ENCODE results near the gene WNT9B. TPM values are rescaled to one million over a fixed set of nuclear protein-coding genes. Genes with fewer than 3 reads are reported as not detected.

WNT9B gene
- polyA plus RNA-seq, 10 donors, result 0.04 to 0.27 (median 0.13) TPM; not detected in 4

DNA sequence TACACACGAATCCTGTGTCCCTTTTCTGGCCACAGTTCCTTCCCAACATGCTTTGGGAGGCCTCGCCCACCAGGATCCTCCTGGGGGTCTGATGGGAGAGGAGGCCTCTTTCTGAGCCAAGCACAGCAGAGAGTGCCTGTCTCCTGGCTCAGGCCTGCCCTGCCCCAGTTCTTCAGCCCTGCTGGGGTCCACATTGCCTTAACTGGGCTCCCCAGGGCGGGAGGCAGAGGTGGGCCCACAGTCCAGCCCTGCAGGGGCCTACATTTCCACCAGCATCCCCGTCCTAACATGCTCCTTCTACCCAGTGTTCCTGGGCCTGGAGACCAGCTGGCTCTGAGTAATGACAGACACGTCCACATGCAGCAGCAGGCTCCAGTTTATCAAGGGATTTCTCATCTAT is 29.6 kb downstream of the WNT9B start:
- no peak for DNase-seq

DNA sequence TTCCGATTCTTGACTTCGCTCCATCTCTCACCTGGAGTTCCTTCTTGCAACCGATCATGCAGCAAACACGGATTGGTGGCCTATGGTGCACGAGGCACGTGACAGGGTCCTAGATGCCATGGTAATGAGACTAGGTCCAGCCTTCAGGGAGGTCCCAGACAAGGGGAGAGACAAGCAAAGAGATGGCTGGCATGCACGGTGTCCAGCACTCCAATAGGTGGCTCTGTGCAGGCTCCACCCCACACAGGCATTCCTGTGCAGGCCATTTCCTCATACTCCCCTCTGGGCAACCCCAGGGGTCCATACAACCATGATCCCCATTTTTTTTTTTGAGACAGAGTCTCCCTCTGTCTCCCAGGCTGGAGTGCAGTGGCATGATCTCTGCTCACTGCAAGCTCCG is 31.3 kb downstream of the WNT9B start:
- no peak for DNase-seq

DNA sequence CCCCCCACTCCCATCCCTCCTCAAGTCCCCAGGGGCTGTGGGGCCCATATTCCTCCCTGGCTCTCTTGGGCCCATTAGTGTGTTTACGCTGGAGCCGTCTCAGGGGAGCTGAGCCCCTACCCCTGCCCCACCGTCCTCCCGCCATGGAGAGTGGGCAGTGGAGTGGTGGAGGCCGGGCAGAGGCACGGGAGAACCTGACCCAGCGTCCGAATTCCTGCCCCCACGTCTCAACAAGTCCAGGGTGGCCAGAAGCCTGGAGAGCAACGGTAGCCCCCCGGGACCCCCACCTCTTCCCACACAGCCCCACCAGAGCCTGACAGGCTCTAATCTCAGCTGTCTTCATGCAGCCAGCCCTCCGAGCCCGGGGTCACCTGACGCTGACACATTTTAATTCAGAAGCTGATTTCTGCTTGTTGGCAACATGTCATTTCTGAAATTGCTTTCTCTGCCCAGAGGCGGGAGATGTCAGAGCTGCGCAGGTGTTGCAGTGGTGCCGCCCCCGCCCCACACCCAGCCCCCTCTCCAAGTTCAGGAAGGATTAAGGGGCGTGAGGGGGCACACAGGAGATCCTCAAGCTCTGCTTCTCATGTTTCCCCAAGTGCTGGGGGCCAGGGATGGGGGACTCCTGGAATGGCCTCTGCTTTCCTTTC is 32.6 kb downstream of the WNT9B start:
- no peak for DNase-seq

DNA sequence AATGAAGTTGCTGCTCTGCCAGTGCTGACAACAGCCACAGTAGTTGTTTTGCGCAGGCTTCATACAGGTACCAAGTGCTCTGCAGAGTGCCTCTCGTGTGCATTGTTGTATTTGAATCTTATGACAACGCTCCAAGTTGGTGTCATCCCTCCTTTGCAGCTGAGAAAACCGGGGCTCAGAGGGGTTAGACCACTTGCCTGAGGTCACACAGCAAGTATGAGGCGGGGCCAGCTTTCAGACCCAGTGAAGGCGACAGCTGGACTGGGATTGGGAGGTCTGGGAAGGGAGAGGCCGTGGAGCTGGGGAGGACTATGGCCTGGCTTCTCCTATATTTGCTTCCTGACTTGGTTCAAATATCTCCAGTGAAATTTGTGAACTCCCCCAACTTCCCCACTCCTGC is 33.2 kb downstream of the WNT9B start:
- DNase-seq, result no peak

DNA sequence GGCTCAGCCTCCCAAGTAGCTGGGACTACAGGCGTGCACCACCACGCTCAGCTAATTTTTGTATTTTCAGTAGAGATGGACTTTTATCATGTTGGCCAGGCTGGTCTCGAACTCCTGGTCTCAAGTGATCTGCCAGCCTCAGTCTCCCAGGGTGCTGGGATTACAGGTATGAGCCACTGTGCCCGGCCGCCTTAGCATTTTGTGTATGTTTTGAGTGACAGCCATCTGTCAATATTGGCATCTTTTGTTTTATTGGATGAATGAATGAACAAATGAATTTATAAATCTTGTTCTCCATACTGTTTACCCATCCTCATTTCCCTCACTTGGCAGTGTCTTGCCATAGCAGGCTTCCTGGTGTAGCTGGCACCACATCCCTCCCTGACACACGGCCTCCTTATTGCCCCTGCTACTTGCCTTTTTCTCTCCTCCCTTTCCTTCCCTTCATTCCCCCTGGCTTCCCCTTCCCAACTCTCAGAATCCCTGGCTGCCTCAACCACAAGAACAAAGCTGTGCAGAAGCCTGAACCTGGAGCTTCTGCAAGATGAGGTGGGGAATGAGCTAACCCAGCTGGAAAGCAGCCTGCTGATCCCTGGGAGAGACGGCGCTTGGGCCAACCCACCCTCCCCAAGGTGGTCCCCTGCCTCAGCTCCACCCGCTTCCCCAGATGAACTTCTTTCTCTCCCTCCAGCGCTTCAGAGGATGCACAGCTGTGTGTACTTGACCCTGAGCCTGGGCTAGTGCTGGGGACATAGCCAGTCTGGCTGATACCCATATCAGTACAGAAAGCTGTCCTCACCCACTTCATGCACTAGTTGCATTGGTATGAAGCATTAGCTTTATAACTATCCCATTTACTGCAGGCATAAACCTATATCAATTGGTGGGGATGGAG is 34.3 kb downstream of the WNT9B start:
- DNase-seq, result no peak

DNA sequence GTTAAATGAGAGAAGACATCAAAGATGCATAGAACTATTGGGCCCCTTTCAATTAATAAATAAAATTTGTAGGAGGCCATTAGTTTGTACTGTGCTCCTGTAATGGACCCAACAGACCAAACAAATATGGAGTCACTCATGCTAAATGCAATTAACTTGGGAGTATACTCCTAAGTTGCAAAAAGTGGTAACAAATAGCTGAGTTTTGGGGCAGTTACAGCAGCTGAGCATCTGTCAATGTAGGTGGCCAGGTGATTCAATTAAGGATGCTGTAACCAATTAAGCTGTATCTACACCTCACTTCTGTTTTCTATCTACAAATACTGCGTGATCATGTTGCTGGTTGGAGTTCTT is 34.9 kb downstream of the WNT9B start:
- no peak for DNase-seq

DNA sequence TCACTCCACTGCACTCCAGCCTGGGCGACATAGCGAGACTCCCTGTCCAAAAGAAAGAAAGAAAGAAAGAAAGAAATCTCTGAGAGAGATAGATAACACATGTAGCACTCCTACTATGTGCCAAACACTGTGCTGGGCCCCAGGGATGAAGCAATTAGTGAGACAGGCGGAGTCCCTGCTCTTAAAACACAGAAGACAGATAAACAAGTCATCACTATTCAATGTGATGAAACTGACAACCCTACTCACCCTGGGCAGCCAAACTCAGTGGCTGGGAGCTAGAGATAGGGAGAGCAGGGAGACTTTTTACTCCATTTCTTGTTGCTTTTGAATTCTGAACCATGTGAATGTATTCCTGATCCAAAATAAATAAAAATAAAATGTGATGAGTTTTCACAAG is 36.3 kb downstream of the WNT9B start:
- DNase-seq, result no peak

DNA sequence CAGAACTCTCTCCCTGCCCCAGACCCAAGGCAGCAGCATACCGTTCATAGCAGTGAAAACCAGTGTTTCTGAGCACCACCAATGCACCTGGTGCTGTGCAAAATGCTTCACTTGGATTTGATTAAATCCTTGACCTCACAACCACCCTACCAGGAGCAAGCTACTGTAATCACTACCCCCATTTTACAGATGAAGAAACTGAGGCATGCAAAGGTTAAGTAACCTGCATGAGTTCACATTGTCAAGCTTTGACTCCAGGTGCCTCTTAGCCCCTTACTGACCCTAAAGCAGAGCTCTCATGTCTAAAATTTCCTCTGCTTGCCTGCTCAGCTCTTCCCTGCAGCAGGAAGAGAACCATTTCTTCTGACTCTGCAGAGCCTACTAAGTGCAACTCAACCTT is 37.3 kb downstream of the WNT9B start:
- DNase-seq, result no peak

DNA sequence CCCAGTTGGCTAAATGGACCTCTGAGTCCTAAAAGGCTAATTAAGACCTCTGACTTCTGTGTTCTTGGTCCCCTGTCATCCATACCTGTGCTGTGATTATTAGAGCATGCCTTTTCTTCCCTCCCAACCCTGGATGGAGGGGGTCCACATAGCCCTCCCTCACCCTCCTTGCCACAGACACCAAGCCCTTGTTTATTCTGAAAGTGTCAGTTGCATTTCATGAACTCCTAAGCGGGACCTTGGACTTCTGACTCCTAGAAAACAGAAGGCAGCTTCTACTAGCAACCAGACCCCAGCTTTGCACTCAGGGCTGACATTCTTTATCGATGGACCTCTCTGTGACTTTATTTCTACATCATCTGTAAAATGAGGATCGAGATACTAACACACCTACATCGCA is 38.1 kb downstream of the WNT9B start:
- DNase-seq, result no peak

DNA sequence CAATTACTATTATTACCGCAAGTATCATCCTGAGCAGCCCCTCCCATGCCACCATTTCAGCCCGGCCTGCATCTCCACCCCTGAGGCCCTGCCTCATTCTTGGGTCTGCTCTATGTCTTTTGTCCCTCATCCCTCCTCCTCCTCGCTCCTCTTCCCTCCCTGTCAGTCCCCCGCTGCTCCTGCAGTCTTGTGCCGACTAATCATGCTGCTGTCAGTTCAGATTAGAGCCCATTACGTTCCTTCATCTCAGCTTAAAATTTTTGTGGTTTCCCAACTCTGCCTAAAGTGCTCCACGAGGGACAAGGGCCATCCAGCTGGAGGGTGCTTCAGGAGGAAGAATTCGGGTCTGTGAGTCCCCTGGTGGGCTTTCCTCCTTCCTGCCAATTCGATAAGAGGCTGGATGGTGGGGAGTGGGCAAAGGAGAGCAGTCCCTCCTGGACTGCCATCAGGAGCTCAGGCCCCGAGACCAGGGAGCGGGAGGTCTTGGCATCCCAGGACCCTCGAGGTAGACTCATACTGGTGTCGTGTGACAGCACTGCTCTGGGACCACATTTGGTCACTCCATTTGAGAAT is 38.7 kb downstream of the WNT9B start:
- DNase-seq, result no peak

DNA sequence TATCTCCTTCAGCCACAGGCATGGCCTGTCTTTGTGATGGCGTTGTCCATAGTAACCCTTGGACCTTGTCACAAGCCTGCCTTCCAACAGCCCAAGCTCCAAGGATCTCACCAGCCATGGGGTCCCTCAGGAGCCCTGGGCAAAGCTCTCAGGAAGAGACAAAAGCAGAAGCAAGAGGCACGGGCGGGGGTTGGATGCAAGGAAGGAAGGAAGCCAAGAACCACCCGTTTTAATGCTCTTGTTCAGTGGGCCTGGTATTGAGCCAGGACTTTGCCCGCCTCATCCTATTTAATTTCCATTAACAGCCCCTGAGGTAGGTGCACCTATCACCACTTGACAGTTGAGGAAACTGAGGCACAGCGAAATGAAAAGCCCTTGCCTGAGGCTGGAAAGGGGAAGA is 39.3 kb downstream of the WNT9B start:
- DNase-seq, result no peak

DNA sequence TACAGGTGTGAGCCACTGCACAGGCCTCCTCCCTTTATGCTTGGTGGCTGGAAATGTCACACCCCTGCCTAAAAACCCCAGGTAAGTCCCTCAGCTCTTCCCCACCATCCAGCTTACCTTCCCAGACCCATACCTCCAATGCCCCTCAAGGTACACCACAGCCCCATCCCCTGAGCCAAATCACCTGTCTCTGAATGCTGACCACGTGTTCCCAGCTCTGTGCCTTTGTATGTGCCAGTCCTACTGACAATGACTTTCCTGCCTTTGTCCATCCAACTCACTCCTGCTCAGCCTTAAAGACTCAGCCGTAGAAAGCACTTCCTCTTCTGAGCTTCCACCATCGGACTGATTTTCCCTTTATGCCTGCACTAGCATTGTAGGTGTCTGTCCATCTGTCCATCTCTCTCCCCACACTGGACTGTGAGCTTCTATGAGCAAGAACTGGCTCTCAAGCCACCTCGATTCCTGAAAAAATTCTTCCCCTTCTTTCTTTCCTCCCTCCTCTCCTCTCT is 40.9 kb downstream of the WNT9B start:
- no peak for DNase-seq

DNA sequence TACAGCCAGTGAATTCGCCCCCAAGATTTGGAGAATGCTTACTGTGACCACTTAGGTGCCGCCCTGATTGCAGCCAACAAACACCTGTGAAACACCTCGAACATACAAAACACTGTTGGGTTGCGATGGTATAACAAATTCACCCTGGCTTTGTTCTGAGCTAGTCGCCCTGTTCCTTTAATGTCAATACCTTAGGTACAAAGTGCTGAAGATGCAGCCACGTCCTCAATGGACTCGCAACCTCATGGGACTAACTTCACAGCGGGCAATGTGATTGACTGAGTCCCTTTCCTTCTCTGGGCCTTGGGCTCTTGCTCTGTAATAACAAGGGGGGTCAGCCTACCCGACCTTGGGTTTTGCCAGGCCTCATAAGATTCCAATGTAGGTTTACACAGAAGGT is 42.6 kb downstream of the WNT9B start:
- no peak for DNase-seq

DNA sequence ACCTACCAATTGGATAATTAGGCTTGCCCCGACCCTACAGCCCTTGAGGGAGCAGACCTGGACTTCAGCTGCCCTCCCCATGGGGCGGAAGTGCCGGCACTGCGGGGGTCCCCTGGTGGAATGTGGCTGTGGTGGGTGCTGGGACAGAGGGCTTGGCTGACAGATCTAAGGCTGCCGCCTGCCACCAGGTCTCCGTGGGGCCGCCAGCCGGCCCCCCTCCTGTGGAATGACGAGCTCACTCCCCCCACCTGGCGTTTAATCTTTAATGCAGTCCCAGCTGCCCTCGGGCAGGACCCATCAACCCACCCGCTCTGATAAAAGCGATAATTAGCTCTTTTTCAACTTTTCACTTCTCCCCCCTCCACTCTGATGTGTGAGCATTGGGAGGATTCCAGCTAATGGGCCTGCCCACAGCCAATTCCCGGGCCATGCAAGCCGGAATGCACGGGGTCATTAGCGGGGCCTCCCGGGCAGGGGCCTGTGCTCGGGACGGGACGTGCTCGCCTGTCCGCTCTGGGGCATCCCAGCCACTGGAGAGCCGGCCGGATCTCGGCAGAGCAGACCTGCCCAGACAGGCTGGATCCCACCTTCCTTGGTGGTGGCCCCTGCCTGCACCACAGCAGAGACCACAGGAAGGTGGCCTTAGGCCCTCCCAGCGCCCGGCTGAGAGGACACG is 43.2 kb downstream of the WNT9B start:
- DNase-seq, result no peak

DNA sequence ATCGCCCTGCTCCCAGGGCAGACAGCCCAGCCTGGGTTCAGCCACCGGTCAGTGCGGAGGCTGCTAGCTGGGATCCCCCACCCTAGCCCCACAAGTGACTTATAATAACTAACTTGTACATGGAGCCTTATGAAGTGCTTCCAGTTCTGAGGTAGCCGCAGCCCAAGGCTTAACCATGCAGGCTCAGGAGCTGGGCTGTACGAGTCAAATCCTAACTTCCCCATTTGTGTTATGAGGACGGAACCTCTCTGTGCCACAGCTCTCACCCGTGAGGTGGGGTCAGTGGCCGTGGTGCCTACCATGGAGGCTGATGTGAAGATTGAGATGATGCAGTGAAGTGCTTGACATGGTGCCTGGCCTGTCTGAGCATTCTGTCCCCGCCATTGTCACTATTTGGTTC is 43.8 kb downstream of the WNT9B start:
- DNase-seq, result no peak

DNA sequence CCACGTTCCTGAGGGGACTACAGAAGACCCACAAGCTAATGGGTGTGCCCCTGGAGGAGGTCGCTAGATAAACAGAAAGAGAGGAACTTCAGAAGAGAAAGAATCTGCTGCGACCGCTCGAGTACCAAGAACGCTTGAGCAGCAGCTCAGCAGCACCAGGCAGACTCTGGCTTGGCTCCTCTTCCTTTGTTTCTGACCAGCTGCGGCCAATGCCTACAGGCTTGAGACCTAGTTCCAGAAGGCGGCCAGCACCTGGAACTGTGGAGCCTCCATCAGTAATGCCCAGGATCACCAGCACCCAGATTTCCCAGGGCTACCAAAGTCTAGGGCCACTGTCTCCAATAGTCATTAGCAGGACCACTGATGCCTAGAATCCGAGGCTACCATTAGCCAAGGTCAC is 45.6 kb downstream of the WNT9B start:
- DNase-seq, result no peak

DNA sequence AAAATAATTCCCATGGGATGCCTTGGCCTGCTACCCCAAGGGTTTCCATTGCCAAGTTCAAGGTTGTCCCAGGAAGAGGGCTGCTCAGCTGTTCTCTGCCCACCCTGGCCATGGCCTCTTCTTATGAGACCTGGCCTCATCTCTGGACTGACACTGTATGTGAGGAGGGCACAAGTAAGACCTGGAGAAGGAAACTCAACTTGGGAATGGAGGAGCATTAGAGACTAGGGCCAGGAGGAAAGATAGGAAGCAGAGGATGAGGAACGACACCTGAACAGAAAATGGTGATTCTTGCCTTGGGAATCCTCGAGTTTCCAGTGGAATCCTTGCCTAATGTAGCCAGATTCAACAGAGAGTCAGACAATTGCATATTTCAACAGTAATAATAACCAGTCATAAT is 47.0 kb downstream of the WNT9B start:
- no peak for DNase-seq

DNA sequence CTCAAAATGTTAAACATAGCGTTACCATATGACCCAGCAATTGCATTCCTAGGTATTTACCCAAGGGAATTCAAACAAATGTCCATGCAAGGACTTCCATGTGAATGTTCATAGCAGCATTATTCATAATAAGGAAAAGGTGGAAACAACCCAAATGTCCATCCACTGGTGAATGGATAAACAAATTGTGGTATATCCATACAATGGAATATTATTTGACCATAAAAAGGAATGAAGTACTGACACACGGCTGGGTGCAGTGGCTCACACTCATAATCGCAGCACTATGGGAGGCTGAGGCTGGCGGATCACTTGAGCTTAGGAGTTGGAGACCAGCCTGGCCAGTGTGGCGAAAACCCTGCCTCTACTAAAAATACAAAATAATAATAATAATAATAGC is 47.5 kb downstream of the WNT9B start:
- DNase-seq, result no peak

DNA sequence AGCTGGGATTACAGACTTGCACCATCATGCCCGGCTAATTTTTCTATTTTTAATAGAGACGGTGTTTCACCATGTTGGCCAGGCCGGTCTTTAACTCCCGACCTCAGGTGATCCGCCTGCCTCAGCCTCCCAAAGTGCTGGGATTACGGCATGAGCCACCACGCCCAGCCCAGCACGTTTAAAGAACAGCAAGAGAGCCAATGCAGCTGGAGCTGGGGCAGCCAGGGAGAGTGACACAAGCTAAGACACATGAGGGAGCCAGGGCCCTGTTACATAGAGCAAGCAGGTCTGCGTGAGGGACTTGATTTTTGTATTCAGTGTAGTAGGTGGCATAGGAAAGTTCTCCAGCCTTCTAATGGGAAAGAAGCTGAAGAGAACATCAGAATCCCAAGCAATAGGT is 49.9 kb downstream of the WNT9B start:
- DNase-seq, result no peak

DNA sequence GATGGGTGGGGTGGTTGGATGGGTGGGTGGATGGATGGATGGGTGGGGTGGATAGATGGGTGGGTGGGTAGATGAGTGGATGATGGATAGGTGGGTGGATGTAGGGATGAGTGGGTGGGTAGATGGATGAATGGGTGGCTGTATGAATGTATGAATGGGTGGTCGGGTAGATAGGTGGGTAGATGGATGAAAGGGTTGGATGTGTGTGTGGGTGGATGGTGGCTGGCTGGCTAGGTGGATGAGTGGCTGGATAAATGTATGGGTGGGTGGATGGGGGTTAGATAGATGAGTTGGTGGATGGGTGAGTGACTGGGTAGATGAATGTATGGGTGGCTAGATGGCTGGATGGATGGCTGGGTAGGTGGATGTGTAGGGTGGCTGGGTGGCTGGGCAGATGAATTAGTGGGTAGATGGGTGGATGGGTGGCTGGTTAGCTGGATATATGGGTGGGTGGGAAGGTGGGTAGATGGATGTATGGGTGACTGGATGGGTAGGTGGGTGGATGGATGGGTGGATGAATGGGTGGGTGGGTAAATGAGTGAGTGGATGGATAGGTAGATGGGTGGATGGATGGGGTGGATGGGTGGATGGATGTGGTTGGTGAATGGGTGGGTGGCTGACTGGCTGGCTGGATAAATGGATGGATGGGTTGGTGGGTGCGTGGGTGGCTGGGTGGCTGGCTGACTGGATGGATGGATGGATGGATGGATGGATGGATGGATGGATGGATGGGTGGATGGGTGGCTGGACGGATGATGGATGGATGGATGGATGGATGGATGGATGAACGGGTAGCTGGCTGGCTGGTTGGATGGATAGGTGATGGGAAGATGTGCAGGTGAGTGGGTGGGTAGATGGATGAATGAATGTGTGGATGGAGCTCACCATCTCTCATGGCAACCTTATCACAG is 52.6 kb downstream of the WNT9B start:
- no peak for DNase-seq

DNA sequence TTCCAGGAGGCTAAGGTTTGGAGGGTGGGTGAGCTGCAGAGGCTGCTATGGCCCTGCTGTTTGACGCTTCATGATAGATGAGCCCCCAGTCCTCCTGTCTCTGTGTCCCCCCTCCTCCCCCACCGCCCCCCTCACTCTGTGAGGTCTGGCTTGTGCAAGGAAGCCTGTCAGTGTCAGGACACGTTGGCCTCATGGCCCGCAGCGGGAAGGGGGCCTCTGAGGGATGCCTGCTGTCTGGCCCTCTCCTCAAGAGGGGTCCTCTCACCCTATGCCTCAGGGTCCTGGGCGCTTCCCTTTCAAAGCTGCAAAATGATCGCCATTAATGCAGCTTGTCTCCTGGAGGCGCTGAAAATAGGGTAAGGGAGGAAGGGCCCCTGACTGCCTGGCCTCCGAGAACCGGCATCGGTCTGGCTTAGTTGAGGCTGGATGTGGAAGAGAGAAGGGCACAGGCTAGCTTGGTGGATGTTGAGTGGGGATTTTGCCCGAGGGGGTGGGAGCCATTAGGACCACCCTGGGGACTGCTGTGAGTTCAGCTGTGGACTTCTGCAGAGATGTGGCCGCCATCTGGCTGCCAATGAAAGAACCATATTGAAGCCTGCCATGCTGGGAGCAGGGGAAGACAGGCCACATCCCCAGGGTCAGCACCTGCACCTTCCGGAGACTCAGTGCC is 56.8 kb downstream of the WNT9B start:
- DNase-seq, result no peak
